Panc1 (cell line): Measurements from ENCODE around the gene TMCO4. TPM values are rescaled to one million over a fixed set of nuclear protein-coding genes. Genes with fewer than 3 reads are reported as not detected.

ENCODE experiments used
- ATAC-seq: fragments of 200-7000 bp; cut with Tn5 transposase; 2 replicates; pipeline ENCODE4 v1.9.1; 2020; ENCODE audit warnings: mild to moderate bottlenecking, moderate library complexity
- BruUV-seq: library from RNA; stranded (reverse); fragments of 400-500 nt; replicated peaks from 2 replicates; lab custom pipeline; 2021; lab: Mats Ljungman, UMichigan
- CTCF ChIA-PET: fragments of 300-600 bp; sonication (Branson Sonifier 250); formaldehyde crosslinking; loops from one replicate; lab custom pipeline; 2022; ENCODE audit warnings: antibody characterized with exemption; lab: Charles Lee
- POLR2A ChIA-PET: fragments of 300-600 bp; sonication (Branson Sonifier 250); formaldehyde crosslinking; loops from one replicate; lab custom pipeline; 2022; ENCODE audit warnings: antibody characterized with exemption; lab: Charles Lee
- DNase-seq: peaks from one replicate; pipeline ENCODE4 v3.0.0-alpha.2; 2010; ENCODE audit warnings: low read depth, low spot score
- H3K27ac ChIP-seq: 2 replicates; pipeline ENCODE4 v1.5.1; 2011; ENCODE audit warnings: mild to moderate bottlenecking, low read length, inconsistent platforms
- H3K27me3 ChIP-seq: fragments of 200-500 bp; sonication (Bioruptor generic); 2 replicates; pipeline ENCODE4 v1.6.0; 2014; ENCODE audit warnings: low read length, inconsistent platforms; ENCODE audit not compliant: control insufficient read depth, insufficient read depth
- H3K36me3 ChIP-seq: fragments of 200-500 bp; sonication (Bioruptor generic); 2 replicates; pipeline ENCODE4 v1.5.1; 2014; ENCODE audit warnings: inconsistent platforms, mild to moderate bottlenecking, low read length, moderate library complexity; ENCODE audit not compliant: control insufficient read depth, insufficient read depth
- H3K4me1 ChIP-seq: 2 replicates; pipeline ENCODE4 v1.5.1; 2011; ENCODE audit warnings: inconsistent platforms, mild to moderate bottlenecking, low read length, moderate library complexity; ENCODE audit not compliant: control insufficient read depth, insufficient read depth
- H3K4me3 ChIP-seq, 2 experiments: 2 replicates each; pipeline ENCODE4 v1.5.1; 2011 to 2012; ENCODE audit warnings: low read depth in 2 of 2, low read length in 2 of 2, mild to moderate bottlenecking in 2 of 2, inconsistent platforms in 1 of 2, moderate library complexity in 1 of 2
- H3K9me3 ChIP-seq: fragments of 200-500 bp; sonication (Bioruptor generic); 2 replicates; pipeline ENCODE4 v1.5.1; 2014; ENCODE audit warnings: low read depth, mild to moderate bottlenecking, inconsistent platforms, low read length, moderate library complexity; ENCODE audit not compliant: control insufficient read depth, insufficient read depth
- POLR2AphosphoS5 ChIP-seq: IDR thresholded peaks from 2 replicates; pipeline ENCODE4 v1.6.1; 2012; ENCODE audit warnings: mild to moderate bottlenecking, low read depth, low read length, moderate library complexity
- SIN3A ChIP-seq: IDR thresholded peaks from 2 replicates; pipeline ENCODE4 v1.6.1; 2012; ENCODE audit warnings: low read depth, mild to moderate bottlenecking, low read length, moderate library complexity, borderline replicate concordance; ENCODE audit not compliant: insufficient read depth
- TCF7L2 ChIP-seq: IDR thresholded peaks from 2 replicates; pipeline ENCODE4 v1.6.1; 2011; ENCODE audit warnings: mild to moderate bottlenecking, low read depth, low read length, inconsistent platforms
- in situ Hi-C: cut with HindIII; loops from 2 replicates; pipeline ENCODE4 v1.10.0; 2016; ENCODE audit warnings: low sequenced_read_pairs, low pct_unique_long_range_greater_than_20kb
- intact Hi-C: fragments of 100-400 bp; cut with micrococcal nuclease; formaldehyde crosslinking; loops from one replicate; pipeline ENCODE4 v1.10.0; 2022; ENCODE audit not compliant: unreplicated experiment
- total RNA-seq: library from RNA; stranded (reverse); gene quantifications from one replicate; pipeline ENCODE4 v1.2.1, GENCODE V29; 2021; ENCODE audit not compliant: unreplicated experiment
- TF ChIP-seq, protein P1 (sequence below): fragments of 450-650 bp; IDR thresholded peaks from 2 replicates; pipeline ENCODE4 v1.5.1; 2017; ENCODE audit warnings: mild to moderate bottlenecking
- TF ChIP-seq, protein P2 (sequence below), 2 experiments: IDR thresholded peaks; 2 replicates each; pipeline ENCODE4 v1.6.1; 2011 to 2012; ENCODE audit warnings: low read depth in 2 of 2, control low read depth in 1 of 2, low read length in 1 of 2, mild to moderate bottlenecking in 1 of 2, moderate library complexity in 1 of 2; ENCODE audit not compliant: insufficient read depth in 1 of 2

TMCO4 gene
- total RNA-seq, 1 experiment from 2014 or later = 13.2 TPM

DNA sequence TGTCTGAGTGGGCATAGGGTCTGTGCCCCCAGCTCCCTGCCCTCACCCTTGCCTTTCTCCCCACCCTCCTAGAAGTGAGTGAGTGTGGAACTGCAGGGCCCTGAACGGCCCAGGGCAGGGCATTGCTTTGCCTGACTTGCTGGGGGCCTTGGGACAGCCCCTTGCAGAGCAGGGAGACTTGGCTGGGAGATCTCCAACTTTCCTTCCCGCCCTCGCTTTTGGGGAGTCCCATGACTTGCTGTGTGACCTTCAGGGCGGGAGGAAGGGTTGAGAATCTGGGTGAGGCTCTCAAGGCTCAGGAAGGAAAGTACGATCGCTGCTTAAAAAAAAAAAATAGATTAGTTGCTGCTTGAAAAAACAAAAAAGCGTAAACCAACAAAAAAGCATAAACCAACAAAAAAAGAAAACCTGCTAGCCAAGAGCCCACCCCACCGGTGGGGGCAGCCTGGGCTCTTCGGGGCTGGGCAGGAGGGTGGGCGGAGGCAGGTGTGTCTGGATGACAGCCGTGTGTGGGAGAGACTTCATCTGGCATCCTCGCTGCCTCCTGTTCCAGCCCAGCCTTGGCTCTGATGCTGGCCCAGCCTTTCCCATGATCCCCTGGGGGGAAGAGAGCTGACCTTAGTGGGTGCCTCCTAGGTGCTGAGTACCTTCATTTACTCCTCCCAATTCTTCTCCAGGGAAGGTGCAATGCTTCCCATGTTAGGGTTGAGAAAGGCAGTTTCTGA lies 149.1 kb downstream of the TMCO4 start:
- BruUV-seq = no TSS peak
- TF ChIP-seq, protein P1, sequence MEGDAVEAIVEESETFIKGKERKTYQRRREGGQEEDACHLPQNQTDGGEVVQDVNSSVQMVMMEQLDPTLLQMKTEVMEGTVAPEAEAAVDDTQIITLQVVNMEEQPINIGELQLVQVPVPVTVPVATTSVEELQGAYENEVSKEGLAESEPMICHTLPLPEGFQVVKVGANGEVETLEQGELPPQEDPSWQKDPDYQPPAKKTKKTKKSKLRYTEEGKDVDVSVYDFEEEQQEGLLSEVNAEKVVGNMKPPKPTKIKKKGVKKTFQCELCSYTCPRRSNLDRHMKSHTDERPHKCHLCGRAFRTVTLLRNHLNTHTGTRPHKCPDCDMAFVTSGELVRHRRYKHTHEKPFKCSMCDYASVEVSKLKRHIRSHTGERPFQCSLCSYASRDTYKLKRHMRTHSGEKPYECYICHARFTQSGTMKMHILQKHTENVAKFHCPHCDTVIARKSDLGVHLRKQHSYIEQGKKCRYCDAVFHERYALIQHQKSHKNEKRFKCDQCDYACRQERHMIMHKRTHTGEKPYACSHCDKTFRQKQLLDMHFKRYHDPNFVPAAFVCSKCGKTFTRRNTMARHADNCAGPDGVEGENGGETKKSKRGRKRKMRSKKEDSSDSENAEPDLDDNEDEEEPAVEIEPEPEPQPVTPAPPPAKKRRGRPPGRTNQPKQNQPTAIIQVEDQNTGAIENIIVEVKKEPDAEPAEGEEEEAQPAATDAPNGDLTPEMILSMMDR = no peak
- TF ChIP-seq TCF7L2 (no peak), POLR2AphosphoS5 (no peak), SIN3A (no peak)
- TF ChIP-seq, protein P2, sequence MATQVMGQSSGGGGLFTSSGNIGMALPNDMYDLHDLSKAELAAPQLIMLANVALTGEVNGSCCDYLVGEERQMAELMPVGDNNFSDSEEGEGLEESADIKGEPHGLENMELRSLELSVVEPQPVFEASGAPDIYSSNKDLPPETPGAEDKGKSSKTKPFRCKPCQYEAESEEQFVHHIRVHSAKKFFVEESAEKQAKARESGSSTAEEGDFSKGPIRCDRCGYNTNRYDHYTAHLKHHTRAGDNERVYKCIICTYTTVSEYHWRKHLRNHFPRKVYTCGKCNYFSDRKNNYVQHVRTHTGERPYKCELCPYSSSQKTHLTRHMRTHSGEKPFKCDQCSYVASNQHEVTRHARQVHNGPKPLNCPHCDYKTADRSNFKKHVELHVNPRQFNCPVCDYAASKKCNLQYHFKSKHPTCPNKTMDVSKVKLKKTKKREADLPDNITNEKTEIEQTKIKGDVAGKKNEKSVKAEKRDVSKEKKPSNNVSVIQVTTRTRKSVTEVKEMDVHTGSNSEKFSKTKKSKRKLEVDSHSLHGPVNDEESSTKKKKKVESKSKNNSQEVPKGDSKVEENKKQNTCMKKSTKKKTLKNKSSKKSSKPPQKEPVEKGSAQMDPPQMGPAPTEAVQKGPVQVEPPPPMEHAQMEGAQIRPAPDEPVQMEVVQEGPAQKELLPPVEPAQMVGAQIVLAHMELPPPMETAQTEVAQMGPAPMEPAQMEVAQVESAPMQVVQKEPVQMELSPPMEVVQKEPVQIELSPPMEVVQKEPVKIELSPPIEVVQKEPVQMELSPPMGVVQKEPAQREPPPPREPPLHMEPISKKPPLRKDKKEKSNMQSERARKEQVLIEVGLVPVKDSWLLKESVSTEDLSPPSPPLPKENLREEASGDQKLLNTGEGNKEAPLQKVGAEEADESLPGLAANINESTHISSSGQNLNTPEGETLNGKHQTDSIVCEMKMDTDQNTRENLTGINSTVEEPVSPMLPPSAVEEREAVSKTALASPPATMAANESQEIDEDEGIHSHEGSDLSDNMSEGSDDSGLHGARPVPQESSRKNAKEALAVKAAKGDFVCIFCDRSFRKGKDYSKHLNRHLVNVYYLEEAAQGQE (IDR thresholded peaks at IDR 0.05; ENCODE audit: insufficient read depth in 1 of 2, low read depth in 2 of 2, low read length in 1 of 2) = no peak
- Histone ChIP-seq H3K4me3 (no peak overlapping the region), H3K9me3 (no peaks in the 10 kb centered on the region), H3K4me1 (peaks cover 53% of the 10 kb centered on the region), H3K36me3 (no peaks in the 10 kb centered on the region), H3K27me3 (no peaks in the 10 kb centered on the region), H3K27ac (peak overlapping the region; percentile 48; the same call in 1 of the 2 replicates)
- ChIA-PET POLR2A (interaction anchor here (0.7 kb wide), 1 partner anchor 172 kb away, joined by 3 read pairs; no protein-coding TSS in a partner anchor), CTCF (interaction anchor here (0.5 to 1.1 kb wide), 6 partner anchors 163 to 435 kb away, joined by 3 to 5 read pairs (median 3); no protein-coding TSS in a partner anchor)
- DNase-seq (no peak), ATAC-seq (peak; percentile 24)
- in situ Hi-C loops = no loop called here
- intact Hi-C loops = loop anchor here (5.0 kb wide), 3 partner anchors 168 to 308 kb away; no protein-coding TSS in a partner anchor

DNA sequence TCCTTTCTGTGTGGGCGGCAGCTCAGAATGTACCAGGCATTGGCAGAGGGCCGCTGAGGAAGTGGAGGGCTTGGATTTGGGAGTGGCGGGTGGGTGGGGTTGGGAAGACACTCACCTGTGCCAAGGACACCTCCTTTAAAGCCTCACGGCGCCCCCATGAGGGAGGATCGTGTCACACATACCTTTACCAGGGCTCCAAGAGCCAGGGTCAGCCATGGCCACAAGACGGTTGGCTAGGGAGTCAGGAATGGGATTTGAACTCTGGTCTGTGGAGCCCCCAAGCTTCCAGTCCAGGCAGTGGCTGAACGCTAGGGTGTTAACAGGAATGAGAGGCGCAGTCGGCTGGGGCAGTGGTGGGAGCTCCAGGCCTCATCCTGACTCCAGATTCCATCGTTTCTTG lies 151.0 kb downstream of the TMCO4 start:
- no peak for DNase-seq
- H3K4me1 ChIP-seq = peaks cover 46% of the 10 kb centered on the region
- intact Hi-C loops = loop anchor here (10.0 kb wide), 1 partner anchor 204 kb away; no protein-coding TSS in a partner anchor
- H3K27ac ChIP-seq = no peak overlapping the region
- H3K9me3 ChIP-seq = no peaks in the 10 kb centered on the region
- H3K36me3 ChIP-seq = no peaks in the 10 kb centered on the region; the same call in 1 of the 2 replicates
- ChIA-PET CTCF (no interaction called here), POLR2A (interaction anchor here (0.6 kb wide), 1 partner anchor 204 kb away, joined by 3 read pairs; no protein-coding TSS in a partner anchor)
- no peak for ATAC-seq
- no TSS peak for BruUV-seq
- TF ChIP-seq, protein P1 = peak; percentile 68
- TF ChIP-seq, protein P2 (IDR thresholded peaks at IDR 0.05; ENCODE audit: insufficient read depth in 1 of 2, low read depth in 2 of 2, low read length in 1 of 2) = no peak
- in situ Hi-C loops = no loop called here
- H3K4me3 ChIP-seq = no peak overlapping the region
- no peaks in the 10 kb centered on the region for H3K27me3 ChIP-seq
